ENCODE results near the gene SLCO2B1. TPM values are rescaled to one million over a fixed set of nuclear protein-coding genes. Genes with fewer than 3 reads are reported as not detected.
A peak's percentile ranks its signal among the peaks of the same experiment; 100 is the strongest.

The SLCO2B1 gene
- total and polyA plus RNA-seq, 2 of the 8 experiments (the other 6 are each of a cell fraction or from before 2014, with no cell fraction given): 0.03 TPM; not detected in 1

DNA sequence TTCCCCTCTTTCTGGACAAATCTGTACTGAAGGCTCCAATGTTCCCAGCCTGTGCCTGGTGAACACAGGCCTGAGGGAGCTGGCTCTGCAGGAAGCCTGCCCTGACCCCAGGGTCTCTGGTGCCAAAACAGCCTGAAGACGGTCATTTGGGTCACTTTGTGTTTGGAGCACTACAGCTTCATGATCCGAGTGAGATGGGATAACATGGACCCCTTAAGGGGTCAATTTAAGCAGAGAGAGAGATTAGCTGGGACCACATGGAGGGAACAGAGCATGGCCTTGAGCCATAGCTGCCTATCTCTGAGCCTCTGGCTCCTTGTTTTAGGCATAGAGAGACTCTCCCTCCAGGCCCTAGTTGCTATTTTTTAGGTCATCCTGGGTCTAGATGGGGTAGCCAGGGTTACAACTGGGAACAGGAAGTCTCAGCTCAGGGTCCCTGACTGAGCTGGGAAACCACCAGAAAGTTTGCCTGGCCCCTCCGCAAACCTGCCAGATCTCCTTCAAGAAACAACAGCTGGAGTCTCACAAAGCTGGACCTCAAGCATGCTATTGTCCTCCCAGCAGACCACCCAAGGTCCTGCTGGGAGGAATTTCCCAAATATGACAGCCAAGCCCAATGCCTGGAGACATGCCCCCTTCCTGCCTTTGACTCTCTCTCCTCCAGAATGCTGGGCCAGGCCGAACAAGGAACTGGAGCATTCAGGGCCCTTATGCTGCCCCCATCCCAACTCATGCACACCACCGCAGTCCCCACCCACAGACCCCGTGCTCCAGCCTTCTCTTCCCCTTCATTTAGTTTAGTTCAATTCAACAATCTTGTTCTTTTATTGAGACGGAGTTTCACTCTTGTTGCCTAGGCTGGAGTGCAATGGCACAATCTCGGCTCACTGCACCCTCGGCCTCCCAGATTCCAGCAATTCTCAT, 4.0 kb downstream of the SLCO2B1 start:
- Histone ChIP-seq H3K27ac (ENCODE audit: low read depth, low read length) (no peak overlapping the region), H4K5ac (ENCODE audit: insufficient read length, low read depth, low read length) (no peak overlapping the region), H3K23ac (ENCODE audit: insufficient read length) (no peak overlapping the region), H3K14ac (ENCODE audit: insufficient read length) (no peak overlapping the region), H2BK12ac (ENCODE audit: low read depth, low read length) (no peak overlapping the region), H2AFZ (ENCODE audit: low read length) (no peak overlapping the region), H2BK5ac (ENCODE audit: low read depth, low read length) (no peak overlapping the region), H4K8ac (ENCODE audit: extremely low read depth, insufficient read depth, low read length) (no peak overlapping the region), H2BK120ac (replicated peaks; ENCODE audit: low read depth, low read length) (no peak overlapping the region), H2AK5ac (ENCODE audit: low read depth, low read length) (no peak overlapping the region), H3K18ac (ENCODE audit: extremely low read depth, low read length) (no peak overlapping the region), H3K9me3 (ENCODE audit: insufficient read depth in 2 of 2, low read depth in 1 of 2, low read length in 1 of 2) (no peaks in the 10 kb centered on the region), H3K4me2 (ENCODE audit: insufficient read depth in 1 of 2, low read depth in 2 of 2, low read length in 2 of 2) (no peak overlapping the region), H3K79me1 (ENCODE audit: low read depth, low read length) (no peaks in the 10 kb centered on the region), H3K79me2 (ENCODE audit: control insufficient read depth in 1 of 2, insufficient read depth in 2 of 2, low read length in 2 of 2) (no peaks in the 10 kb centered on the region), H2BK20ac (ENCODE audit: low read length) (no peak overlapping the region), H3K23me2 (ENCODE audit: low read depth, low read length) (no peaks in the 10 kb centered on the region), H3K4ac (replicated peaks; ENCODE audit: insufficient read length, low read depth, low read length) (no peak overlapping the region), H4K20me1 (replicated peaks in 1 of 2; ENCODE audit: control insufficient read depth in 1 of 2, insufficient read depth in 2 of 2, low read length in 2 of 2) (no peaks in the 10 kb centered on the region), H3K27me3 (replicated peaks in 1 of 4; ENCODE audit: control insufficient read depth in 3 of 4, extremely low read depth in 1 of 4, insufficient read depth in 3 of 4, low read length in 3 of 4) (peaks cover 0 to 2% (median 0%) of the 10 kb centered on the region in 4 experiments; a peak in 2 of 7 replicates), H3K9ac (replicated peaks in 1 of 4; ENCODE audit: extremely low read depth in 1 of 4, low read depth in 3 of 4, low read length in 3 of 4) (no peak overlapping the region), H2BK15ac (ENCODE audit: low read length) (no peak overlapping the region), H4K91ac (replicated peaks; ENCODE audit: insufficient read length, low read length) (peak overlapping the region; percentile 12), H3K36me3 (ENCODE audit: control insufficient read depth in 2 of 4, insufficient read depth in 4 of 4, low read length in 3 of 4) (no peaks in the 10 kb centered on the region), H3K4me1 (replicated peaks in 1 of 4; ENCODE audit: control insufficient read depth in 3 of 4, insufficient read depth in 4 of 4, low read length in 3 of 4) (no peaks in the 10 kb centered on the region; a peak in 1 of 7 replicates), H3K4me3 (ENCODE audit: extremely low read depth in 1 of 4, insufficient read depth in 2 of 4, low read depth in 3 of 4, low read length in 4 of 4) (no peak overlapping the region), H3K56ac (replicated peaks; ENCODE audit: insufficient read length, low read depth, low read length) (no peak overlapping the region)
- WGBS, 2 experiments (ENCODE audit: extremely low coverage in 1 of 2, insufficient coverage in 1 of 2, insufficient read length in 1 of 2, insufficient replicate concordance in 2 of 2, low coverage in 1 of 2, low lambda C conversion rate in 2 of 2, missing lambda C conversion rate in 1 of 2): 85% methylated on average over 9 of the region's 9 CpGs; no CpG with 5 or more reads in 1 of the 2 experiments
- FAIRE-seq (no peak), DNase-seq (ENCODE audit: low read depth in 1 of 2, low spot score in 2 of 2) (no peak)
- TF ChIP-seq BRCA1 (IDR thresholded peaks at IDR 0.05; ENCODE audit: low read depth, low read length): no peak
- TF ChIP-seq SP4 (IDR thresholded peaks at IDR 0.05; ENCODE audit: low read length): no peak
- TF ChIP-seq TAF7 (optimal IDR thresholded peaks at IDR 0.05; ENCODE audit: borderline replicate concordance, low read depth, low read length): no peak
- no peak for TF ChIP-seq NANOG (IDR thresholded peaks at IDR 0.05; ENCODE audit: insufficient read depth, low read depth, low read length, poor library complexity, severe bottlenecking)
- no peak for TF ChIP-seq JUN (IDR thresholded peaks at IDR 0.05; ENCODE audit: low read depth, low read length)
- no peak for TF ChIP-seq RAD21 (IDR thresholded peaks at IDR 0.05 in 1 of 2, conservative IDR thresholded peaks at IDR 0.05 in 1 of 2; ENCODE audit: low read depth in 2 of 2, low read length in 2 of 2)
- no peak for TF ChIP-seq TAF1 (IDR thresholded peaks at IDR 0.05; ENCODE audit: low read depth, low read length)
- TF ChIP-seq, protein P1, sequence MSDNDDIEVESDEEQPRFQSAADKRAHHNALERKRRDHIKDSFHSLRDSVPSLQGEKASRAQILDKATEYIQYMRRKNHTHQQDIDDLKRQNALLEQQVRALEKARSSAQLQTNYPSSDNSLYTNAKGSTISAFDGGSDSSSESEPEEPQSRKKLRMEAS (IDR thresholded peaks at IDR 0.05): no peak
- no peak for TF ChIP-seq FOSL1 (IDR thresholded peaks at IDR 0.05; ENCODE audit: insufficient read depth, low read depth, low read length)
- ChIA-PET POLR2A (ENCODE audit: partially characterized antibody) (no interaction called here), CTCF (ENCODE audit: partially characterized antibody) (interaction anchor here (0.8 to 29.8 kb wide), 6 partner anchors 12 to 271 kb away, joined by 3 to 952 read pairs (median 96); partner anchors contain the start of gene TPBGL)

Measured in H1 (cell line).